Measurements from ENCODE around the gene SMIM3.

DNA sequence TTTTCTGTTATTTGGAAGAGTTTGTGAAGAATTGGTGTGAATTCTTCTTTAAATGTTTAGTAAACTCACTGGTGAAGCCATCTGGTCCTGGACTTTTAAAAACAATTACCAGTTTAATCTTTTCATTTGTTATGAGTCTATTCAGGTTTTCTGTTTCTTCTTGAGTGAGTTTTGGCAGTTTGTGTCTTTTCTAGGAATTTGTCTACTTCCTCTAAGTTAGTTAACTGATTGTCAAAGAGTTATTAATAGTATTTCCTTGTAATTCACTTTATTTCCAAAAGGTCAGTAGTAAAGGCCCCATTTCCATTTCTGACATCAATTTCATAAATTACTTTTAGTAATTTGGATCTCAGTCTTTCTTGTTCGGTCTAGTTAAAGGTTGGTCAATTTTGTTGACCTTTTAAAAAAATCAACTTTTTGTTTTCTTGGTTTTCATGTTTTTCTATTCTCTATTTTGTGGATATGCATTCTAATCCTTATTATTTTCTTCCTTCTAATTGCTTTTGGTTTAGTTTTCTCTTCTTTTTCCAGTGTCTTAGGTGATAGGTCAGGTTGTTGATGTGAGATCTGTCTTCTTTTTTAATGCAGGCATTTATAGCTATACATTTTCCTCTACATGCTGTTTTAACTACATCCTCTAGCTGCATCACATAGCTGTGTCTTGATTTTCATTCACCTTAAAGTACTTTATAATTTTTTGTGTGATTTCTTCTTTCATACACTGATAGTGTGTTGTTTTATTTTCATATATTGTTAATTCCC is 7.3 kb upstream of the SMIM3 start:
- TF ChIP-seq, protein P1, sequence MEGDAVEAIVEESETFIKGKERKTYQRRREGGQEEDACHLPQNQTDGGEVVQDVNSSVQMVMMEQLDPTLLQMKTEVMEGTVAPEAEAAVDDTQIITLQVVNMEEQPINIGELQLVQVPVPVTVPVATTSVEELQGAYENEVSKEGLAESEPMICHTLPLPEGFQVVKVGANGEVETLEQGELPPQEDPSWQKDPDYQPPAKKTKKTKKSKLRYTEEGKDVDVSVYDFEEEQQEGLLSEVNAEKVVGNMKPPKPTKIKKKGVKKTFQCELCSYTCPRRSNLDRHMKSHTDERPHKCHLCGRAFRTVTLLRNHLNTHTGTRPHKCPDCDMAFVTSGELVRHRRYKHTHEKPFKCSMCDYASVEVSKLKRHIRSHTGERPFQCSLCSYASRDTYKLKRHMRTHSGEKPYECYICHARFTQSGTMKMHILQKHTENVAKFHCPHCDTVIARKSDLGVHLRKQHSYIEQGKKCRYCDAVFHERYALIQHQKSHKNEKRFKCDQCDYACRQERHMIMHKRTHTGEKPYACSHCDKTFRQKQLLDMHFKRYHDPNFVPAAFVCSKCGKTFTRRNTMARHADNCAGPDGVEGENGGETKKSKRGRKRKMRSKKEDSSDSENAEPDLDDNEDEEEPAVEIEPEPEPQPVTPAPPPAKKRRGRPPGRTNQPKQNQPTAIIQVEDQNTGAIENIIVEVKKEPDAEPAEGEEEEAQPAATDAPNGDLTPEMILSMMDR (IDR thresholded peaks at IDR 0.05; ENCODE audit: insufficient read depth, low read length, poor library complexity, severe bottlenecking) = no peak
- TF ChIP-seq EZH2phosphoT487 (conservative IDR thresholded peaks at IDR 0.05; ENCODE audit: low read length) = no peak
